ENCODE measurements around the gene DNASE1L3. TPM values are rescaled to one million over a fixed set of nuclear protein-coding genes. Genes with fewer than 3 reads are reported as not detected.
"Not testable (repeated sequence)": the region's sequence is repeated elsewhere in the genome, so short reads cannot be mapped to it uniquely, and the experiment has no call there.

DNASE1L3 gene
- total RNA-seq, 1 donor from 2014 or later = 125 TPM

GRCh38 chr3:58243976-58244585 is 33.3 kb upstream of the DNASE1L3 start:
- ATAC-seq (no peak), DNase-seq (no peak)
- Histone ChIP-seq H3K4me3 (no peak overlapping the region), H3K9me3 (no peaks in the 10 kb centered on the region), H3K36me3 (no peaks in the 10 kb centered on the region), H3K27ac (no peak overlapping the region), H3K4me1 (peaks cover 3% of the 10 kb centered on the region), H3K27me3 (no peaks in the 10 kb centered on the region)
- no peak for TF ChIP-seq CTCF (IDR thresholded peaks at IDR 0.05)
- intact Hi-C loops (cut with DNase I) = no loop called here

GRCh38 chr3:58242860-58243259 is 32.1 kb upstream of the DNASE1L3 start:
- DNase-seq; ATAC-seq; H3K36me3 ChIP-seq; H3K27ac ChIP-seq; H3K9me3 ChIP-seq; H3K4me3 ChIP-seq; H3K27me3 ChIP-seq; H3K4me1 ChIP-seq; intact Hi-C loops (cut with DNase I): not testable (repeated sequence)

DNA sequence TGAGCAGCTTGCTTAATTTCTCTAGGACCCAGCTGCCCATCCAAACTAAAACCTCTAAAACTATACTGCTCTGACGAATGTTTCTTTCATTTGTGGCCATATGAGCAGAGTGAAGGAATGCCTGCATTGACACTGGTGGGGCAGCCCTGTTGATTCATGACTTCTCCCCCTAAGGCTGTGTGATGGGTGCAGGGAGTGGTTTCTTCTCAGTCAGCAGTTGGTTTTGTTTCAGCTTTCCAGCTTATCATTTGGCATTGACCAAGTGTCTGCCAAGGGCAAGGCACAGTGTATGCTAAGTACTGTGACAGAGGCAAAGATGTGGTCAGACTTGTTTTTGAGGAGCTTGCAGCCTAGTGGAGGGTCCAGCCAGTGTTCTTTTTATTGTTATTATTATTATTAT is 31.6 kb upstream of the DNASE1L3 start:
- no peak for DNase-seq
- Histone ChIP-seq H3K27me3 (no peaks in the 10 kb centered on the region), H3K27ac (no peak overlapping the region), H3K36me3 (no peaks in the 10 kb centered on the region), H3K9me3 (no peaks in the 10 kb centered on the region), H3K4me3 (no peak overlapping the region), H3K4me1 (peaks cover 6% of the 10 kb centered on the region)
- ATAC-seq = no peak
- TF ChIP-seq CTCF (IDR thresholded peaks at IDR 0.05) = no peak
- intact Hi-C loops (cut with DNase I) = no loop called here

DNA sequence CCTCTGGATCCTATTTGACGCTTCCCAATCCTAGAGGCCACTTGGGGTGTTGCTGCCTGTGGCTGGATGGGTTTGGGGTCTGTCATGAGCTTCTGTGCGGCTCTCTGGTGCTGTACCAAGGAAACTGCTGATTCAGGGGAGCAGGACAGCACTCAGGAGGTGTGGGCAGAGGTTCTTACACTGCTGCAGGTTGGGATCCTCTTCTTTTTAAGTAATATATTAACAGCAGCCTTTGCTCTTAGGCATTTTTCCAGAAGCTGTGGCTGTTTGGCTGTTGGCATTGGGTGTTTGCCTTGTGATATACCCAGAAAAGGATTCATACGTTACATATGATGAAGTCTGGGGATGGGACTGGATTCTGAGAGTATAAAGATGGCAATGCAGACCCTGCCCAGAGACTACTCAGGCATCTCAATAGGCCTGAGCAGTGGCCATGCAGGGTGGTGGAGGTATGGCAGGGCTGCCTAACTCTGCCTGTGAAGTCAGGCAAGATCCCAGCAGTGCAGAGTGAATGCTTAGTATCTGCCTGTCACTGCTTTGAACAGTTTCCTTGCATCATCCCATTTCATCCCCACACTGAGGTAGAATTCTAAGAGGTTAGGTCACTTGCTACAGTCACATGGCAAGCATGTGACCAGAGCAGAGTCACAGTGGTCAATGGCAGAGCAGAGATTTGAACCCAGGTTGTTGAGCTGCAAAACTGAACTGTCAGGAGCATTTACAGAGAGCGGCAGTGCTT is 30.7 kb upstream of the DNASE1L3 start:
- Histone ChIP-seq H3K27me3 (no peaks in the 10 kb centered on the region), H3K4me3 (no peak overlapping the region), H3K9me3 (no peaks in the 10 kb centered on the region), H3K4me1 (peaks cover 13% of the 10 kb centered on the region), H3K27ac (no peak overlapping the region), H3K36me3 (no peaks in the 10 kb centered on the region)
- DNase-seq (no peak), ATAC-seq (no peak)
- TF ChIP-seq CTCF (IDR thresholded peaks at IDR 0.05) = no peak
- intact Hi-C loops (cut with DNase I) = no loop called here

GRCh38 chr3:58238830-58239229 is 28.1 kb upstream of the DNASE1L3 start:
- Histone ChIP-seq H3K4me3 (peak overlapping the region; percentile 89), H3K27ac (no peak overlapping the region), H3K27me3 (no peaks in the 10 kb centered on the region), H3K9me3 (no peaks in the 10 kb centered on the region), H3K36me3 (no peaks in the 10 kb centered on the region), H3K4me1 (peaks cover 15% of the 10 kb centered on the region)
- TF ChIP-seq CTCF (IDR thresholded peaks at IDR 0.05) = no peak
- no peak for ATAC-seq
- intact Hi-C loops (cut with DNase I) = no loop called here
- no peak for DNase-seq

GRCh38 chr3:58237941-58238681 is 27.3 kb upstream of the DNASE1L3 start:
- peak overlapping the region; percentile 75 for H3K27ac ChIP-seq
- peak overlapping the region; percentile 89 for H3K4me3 ChIP-seq
- no peak for TF ChIP-seq CTCF (IDR thresholded peaks at IDR 0.05)
- DNase-seq = peak; percentile 86
- H3K36me3 ChIP-seq = no peaks in the 10 kb centered on the region
- peak; percentile 75 for ATAC-seq
- intact Hi-C loops (cut with DNase I) = no loop called here
- H3K9me3 ChIP-seq = no peaks in the 10 kb centered on the region
- H3K27me3 ChIP-seq = no peaks in the 10 kb centered on the region
- H3K4me1 ChIP-seq = peaks cover 15% of the 10 kb centered on the region
